Vagina (tissue), 2 donors: ENCODE data around the gene PTGR3.

Experiments
- POLR2A ChIP-seq, 2 donors: fragments of 450-650 bp; IDR thresholded peaks; one replicate each; pipeline ENCODE4 v1.6.1; 2017; ENCODE audit warnings: antibody characterized with exemption in 2 of 2, mild to moderate bottlenecking in 2 of 2, moderate library complexity in 2 of 2
- POLR2AphosphoS5 ChIP-seq, 2 donors: sonication (generic); formaldehyde crosslinking; IDR thresholded peaks; one replicate each; pipeline ENCODE4 v1.9.0; 2017; ENCODE audit warnings: antibody characterized with exemption in 2 of 2, mild to moderate bottlenecking in 2 of 2, low read depth in 1 of 2; ENCODE audit not compliant: insufficient read depth in 1 of 2
- TF ChIP-seq, protein P1 (sequence below), 3 experiments: fragments of 450-650 bp in 2 of 3; fragments of 200-600 bp in 1 of 3; sonication (generic) in 1 of 3; IDR thresholded peaks; one replicate each; pipeline ENCODE4 v1.5.1; 2017 to 2019; ENCODE audit warnings: antibody characterized with exemption in 3 of 3, mild to moderate bottlenecking in 2 of 3, moderate library complexity in 2 of 3

DNA sequence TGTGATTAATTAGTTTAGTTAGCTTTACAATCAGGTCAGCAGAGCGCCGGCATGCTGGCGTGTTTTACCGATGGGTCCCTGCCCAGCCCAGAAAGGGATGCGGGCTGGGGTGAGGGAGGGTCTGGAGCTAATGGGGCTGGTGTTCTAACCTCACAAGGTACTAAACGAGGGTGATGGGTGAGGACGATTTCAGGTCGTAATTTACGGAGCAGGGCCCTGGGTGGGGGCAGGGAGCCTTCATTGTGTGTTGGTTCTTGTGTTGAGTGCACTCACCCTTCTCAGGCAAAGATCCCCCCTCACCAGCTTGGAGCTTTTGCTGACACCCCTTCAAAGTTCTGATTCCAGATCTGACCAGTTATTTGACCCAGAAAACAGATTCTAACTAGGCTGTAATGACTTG is 39.5 kb downstream of the PTGR3 start:
- TF ChIP-seq POLR2AphosphoS5 (IDR thresholded peaks at IDR 0.05; ENCODE audit: insufficient read depth in 1 of 2, low read depth in 1 of 2), result no peak
- TF ChIP-seq, protein P1, sequence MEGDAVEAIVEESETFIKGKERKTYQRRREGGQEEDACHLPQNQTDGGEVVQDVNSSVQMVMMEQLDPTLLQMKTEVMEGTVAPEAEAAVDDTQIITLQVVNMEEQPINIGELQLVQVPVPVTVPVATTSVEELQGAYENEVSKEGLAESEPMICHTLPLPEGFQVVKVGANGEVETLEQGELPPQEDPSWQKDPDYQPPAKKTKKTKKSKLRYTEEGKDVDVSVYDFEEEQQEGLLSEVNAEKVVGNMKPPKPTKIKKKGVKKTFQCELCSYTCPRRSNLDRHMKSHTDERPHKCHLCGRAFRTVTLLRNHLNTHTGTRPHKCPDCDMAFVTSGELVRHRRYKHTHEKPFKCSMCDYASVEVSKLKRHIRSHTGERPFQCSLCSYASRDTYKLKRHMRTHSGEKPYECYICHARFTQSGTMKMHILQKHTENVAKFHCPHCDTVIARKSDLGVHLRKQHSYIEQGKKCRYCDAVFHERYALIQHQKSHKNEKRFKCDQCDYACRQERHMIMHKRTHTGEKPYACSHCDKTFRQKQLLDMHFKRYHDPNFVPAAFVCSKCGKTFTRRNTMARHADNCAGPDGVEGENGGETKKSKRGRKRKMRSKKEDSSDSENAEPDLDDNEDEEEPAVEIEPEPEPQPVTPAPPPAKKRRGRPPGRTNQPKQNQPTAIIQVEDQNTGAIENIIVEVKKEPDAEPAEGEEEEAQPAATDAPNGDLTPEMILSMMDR (IDR thresholded peaks at IDR 0.05), result no peak
- TF ChIP-seq POLR2A (IDR thresholded peaks at IDR 0.05), result no peak
